ENCODE measurements around the gene NRK.
A peak's percentile ranks its signal among the peaks of the same experiment; 100 is the strongest.
"Not testable (repeated sequence)": the region's sequence is repeated elsewhere in the genome, so short reads cannot be mapped to it uniquely, and the experiment has no call there.

Gene NRK

GRCh38 chrX:105816517-105816916 lies 5.8 kb upstream of the NRK start:
- no peak overlapping the region for H3K4me3 ChIP-seq (ENCODE audit: control insufficient read depth, low read depth, low read length)
- TF ChIP-seq, protein P1, sequence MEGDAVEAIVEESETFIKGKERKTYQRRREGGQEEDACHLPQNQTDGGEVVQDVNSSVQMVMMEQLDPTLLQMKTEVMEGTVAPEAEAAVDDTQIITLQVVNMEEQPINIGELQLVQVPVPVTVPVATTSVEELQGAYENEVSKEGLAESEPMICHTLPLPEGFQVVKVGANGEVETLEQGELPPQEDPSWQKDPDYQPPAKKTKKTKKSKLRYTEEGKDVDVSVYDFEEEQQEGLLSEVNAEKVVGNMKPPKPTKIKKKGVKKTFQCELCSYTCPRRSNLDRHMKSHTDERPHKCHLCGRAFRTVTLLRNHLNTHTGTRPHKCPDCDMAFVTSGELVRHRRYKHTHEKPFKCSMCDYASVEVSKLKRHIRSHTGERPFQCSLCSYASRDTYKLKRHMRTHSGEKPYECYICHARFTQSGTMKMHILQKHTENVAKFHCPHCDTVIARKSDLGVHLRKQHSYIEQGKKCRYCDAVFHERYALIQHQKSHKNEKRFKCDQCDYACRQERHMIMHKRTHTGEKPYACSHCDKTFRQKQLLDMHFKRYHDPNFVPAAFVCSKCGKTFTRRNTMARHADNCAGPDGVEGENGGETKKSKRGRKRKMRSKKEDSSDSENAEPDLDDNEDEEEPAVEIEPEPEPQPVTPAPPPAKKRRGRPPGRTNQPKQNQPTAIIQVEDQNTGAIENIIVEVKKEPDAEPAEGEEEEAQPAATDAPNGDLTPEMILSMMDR (conservative IDR thresholded peaks at IDR 0.05; ENCODE audit: control insufficient read depth, insufficient read depth, low read depth, low read length): no peak
- no peak for DNase-seq (ENCODE audit: low read depth)

GRCh38 chrX:105820247-105820646 lies 2.1 kb upstream of the NRK start:
- TF ChIP-seq, protein P1 (conservative IDR thresholded peaks at IDR 0.05; ENCODE audit: control insufficient read depth, insufficient read depth, low read depth, low read length): no peak
- no peak overlapping the region for H3K4me3 ChIP-seq (ENCODE audit: control insufficient read depth, low read depth, low read length)
- no peak for DNase-seq (ENCODE audit: low read depth)

GRCh38 chrX:105821471-105822121 lies 743 bp upstream of the NRK start:
- TF ChIP-seq, protein P1 (conservative IDR thresholded peaks at IDR 0.05; ENCODE audit: control insufficient read depth, insufficient read depth, low read depth, low read length): no peak
- H3K4me3 ChIP-seq (ENCODE audit: control insufficient read depth, low read depth, low read length): no peak overlapping the region
- no peak for DNase-seq (ENCODE audit: low read depth)

- TF ChIP-seq, protein P1 (conservative IDR thresholded peaks at IDR 0.05; ENCODE audit: control insufficient read depth, insufficient read depth, low read depth, low read length): no peak
- no peak for DNase-seq (ENCODE audit: low read depth)
- H3K4me3 ChIP-seq (ENCODE audit: control insufficient read depth, low read depth, low read length): no peak overlapping the region
Observed at GRCh38 chrX:105823092-105823455, 735 bp downstream of the NRK start.

GRCh38 chrX:105829011-105829410 lies 6.7 kb downstream of the NRK start:
- no peak for DNase-seq (ENCODE audit: low read depth)
- TF ChIP-seq, protein P1 (conservative IDR thresholded peaks at IDR 0.05; ENCODE audit: control insufficient read depth, insufficient read depth, low read depth, low read length): no peak
- no peak overlapping the region for H3K4me3 ChIP-seq (ENCODE audit: control insufficient read depth, low read depth, low read length)

- DNase-seq (ENCODE audit: low read depth): peak; percentile 86
- no peak overlapping the region for H3K4me3 ChIP-seq (ENCODE audit: control insufficient read depth, low read depth, low read length)
- TF ChIP-seq, protein P1 (conservative IDR thresholded peaks at IDR 0.05; ENCODE audit: control insufficient read depth, insufficient read depth, low read depth, low read length): no peak
Observed at GRCh38 chrX:105837232-105837631, 14.9 kb downstream of the NRK start.

GRCh38 chrX:105845631-105846030 lies 23.3 kb downstream of the NRK start:
- TF ChIP-seq, protein P1 (conservative IDR thresholded peaks at IDR 0.05; ENCODE audit: control insufficient read depth, insufficient read depth, low read depth, low read length): no peak
- no peak overlapping the region for H3K4me3 ChIP-seq (ENCODE audit: control insufficient read depth, low read depth, low read length)
- DNase-seq (ENCODE audit: low read depth): no peak

- DNase-seq (ENCODE audit: low read depth); H3K4me3 ChIP-seq (ENCODE audit: control insufficient read depth, low read depth, low read length): not testable (repeated sequence)
Observed at GRCh38 chrX:105850100-105850499, 27.8 kb downstream of the NRK start.

All from fibroblast of mammary gland (primary cell).